AG09309 (cell line): Measurements from ENCODE around the gene ARSA.

Experiments used
- DNase-seq: peaks from one replicate; pipeline ENCODE4 v3.0.0-alpha.2; 2010; ENCODE audit warnings: low read depth
- H3K4me3 ChIP-seq: 2 replicates; pipeline ENCODE4 v1.5.1; 2011; ENCODE audit warnings: mild to moderate bottlenecking, low read depth, low read length, moderate library complexity; ENCODE audit not compliant: control insufficient read depth
- TF ChIP-seq, protein P1 (sequence below): IDR thresholded peaks from 2 replicates; pipeline ENCODE4 v1.5.1; 2011; ENCODE audit warnings: mild to moderate bottlenecking, low read depth, low read length, inconsistent platforms; ENCODE audit not compliant: insufficient read depth, control insufficient read depth; ENCODE audit errors: missing control alignments

Gene ARSA

DNA sequence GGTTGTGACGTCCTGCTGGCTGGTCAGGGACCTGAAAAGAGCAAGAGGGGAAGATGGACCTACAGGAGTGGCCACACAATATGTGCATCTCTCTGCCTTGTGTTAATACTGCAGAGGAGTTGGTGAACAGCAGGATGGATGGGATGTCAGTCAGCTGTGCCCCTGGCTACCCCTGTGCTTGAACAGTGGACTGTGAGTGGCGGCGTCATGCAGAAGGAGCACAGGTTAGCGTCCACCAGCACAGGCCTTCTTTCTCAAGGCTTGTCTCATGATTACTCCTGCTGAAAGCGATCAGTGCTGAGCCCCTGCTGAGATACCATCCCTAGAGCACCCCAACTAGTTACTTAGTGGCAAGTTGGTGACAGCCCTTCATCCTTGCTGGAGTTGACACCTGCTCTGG lies 41.5 kb downstream of the ARSA start:
- no peak overlapping the region for H3K4me3 ChIP-seq
- TF ChIP-seq, protein P1, sequence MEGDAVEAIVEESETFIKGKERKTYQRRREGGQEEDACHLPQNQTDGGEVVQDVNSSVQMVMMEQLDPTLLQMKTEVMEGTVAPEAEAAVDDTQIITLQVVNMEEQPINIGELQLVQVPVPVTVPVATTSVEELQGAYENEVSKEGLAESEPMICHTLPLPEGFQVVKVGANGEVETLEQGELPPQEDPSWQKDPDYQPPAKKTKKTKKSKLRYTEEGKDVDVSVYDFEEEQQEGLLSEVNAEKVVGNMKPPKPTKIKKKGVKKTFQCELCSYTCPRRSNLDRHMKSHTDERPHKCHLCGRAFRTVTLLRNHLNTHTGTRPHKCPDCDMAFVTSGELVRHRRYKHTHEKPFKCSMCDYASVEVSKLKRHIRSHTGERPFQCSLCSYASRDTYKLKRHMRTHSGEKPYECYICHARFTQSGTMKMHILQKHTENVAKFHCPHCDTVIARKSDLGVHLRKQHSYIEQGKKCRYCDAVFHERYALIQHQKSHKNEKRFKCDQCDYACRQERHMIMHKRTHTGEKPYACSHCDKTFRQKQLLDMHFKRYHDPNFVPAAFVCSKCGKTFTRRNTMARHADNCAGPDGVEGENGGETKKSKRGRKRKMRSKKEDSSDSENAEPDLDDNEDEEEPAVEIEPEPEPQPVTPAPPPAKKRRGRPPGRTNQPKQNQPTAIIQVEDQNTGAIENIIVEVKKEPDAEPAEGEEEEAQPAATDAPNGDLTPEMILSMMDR, result no peak
- DNase-seq, result no peak

DNA sequence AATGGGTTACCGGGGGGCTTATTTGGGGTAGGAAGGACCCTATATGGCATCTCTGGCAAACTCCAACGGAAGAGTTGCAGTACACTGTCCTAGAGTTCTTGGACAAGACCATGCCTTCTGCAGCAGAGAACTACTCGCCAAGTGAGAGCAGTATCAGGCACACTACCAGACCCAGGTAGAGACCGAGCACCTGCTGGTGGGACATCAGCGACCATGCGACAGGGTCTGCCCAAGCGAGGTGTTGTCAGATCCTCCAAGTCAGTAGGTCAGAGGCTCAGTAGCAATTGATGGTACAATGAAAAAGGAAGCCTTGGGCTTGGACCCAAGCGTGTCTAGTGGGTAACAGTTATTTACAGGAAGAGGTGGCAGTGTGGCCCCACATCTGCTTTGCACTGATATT lies 42.2 kb downstream of the ARSA start:
- DNase-seq, result no peak
- TF ChIP-seq, protein P1, result no peak
- no peak overlapping the region for H3K4me3 ChIP-seq

DNA sequence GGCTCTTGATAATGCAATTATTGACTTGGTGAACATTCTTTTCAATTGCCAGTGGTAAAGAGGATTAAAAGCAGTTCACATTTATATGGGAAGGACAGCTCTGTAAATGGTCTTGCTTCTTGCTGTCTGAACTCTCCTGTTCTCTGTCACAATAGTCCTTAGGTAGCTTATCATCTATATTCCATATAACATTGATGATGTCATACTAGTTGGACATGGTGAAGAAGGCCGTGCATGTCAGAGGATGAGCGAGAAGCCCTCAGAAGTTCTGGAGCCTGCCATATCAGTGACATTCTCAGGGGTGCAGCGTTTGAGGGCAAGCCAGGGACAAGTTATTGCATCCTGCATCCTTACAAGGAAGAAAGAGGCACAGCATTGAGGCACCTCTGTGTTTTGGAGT lies 42.7 kb downstream of the ARSA start:
- TF ChIP-seq, protein P1, result no peak
- no peak for DNase-seq

DNA sequence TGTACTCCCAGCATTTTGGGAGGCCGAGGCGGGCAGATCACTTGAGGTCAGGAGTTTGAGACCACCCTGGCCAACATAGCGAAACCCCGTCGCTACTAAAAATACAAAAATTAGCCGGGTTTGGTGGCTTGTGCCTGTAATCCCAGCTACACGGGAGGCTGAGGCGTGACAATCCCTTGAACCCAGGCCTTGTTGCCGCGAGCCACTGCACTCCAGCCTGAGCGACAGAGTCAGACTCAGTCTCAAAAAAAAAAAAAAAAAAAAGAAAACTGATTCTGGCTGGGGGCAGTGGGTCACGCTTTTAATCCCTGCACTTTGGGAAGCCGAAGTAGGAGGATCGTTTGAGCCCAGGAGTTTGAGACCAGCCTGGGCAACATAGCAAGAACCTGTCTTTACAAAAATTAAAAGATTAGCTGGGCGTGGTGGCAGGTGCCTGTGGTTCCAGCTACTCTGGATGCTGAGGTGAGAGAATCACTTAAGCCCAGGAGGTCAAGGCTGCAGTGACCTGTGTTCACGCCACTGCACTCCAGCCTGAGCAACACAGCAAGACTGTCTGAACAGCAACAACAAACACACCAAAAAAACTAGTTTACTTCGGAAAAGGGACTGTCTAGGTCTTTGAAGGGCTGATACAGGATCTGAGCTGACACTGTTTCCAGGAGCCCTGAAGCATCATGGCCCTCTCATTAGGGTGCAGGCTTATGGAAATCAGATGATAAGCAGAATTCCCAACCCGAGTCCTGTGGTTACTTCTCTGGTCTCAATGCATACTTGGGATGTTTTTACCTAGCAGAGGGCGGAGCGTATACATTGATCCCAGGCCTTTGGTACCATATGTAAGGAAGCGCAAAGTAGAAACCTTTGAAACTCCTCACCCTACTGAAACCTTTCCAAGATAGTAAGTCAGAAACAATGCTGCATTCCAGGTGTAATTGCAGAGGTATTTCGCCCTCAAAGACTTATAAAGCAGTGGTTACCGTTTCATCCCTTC lies 43.6 kb downstream of the ARSA start:
- no peak overlapping the region for H3K4me3 ChIP-seq
- TF ChIP-seq, protein P1, result no peak

More for the DNA sequence above, 42.7 kb downstream of the ARSA start:
- no peak overlapping the region for H3K4me3 ChIP-seq

DNA sequence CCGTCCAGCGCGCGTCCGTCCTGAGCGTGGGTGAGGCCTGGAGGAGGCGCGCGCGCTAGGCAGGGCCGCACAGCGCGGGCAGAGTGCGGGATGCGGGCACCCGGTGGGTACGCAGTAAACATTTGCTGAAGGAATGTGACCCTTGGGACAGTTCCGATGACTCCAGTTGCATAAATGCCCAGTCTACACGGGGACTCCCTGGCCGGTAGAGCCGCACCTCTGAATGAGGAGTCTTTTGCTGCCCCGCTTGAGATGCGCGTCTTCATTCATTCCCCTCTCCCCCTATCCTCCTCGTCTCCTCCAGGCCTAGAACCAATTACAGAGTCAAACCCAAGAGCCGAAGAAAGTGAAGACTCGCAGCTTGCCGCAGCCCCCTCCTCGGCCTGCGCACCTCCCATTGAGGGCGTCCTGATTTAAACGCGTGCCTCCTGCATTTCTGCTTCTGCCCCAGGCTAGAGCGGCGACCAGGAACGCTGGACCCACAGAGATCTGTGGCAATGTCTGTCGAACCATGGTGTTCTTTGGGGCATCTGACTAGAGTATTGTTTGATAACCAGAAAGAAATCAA lies 44.6 kb downstream of the ARSA start:
- TF ChIP-seq, protein P1, result no peak
- peak overlapping the region; percentile 60 for H3K4me3 ChIP-seq
- no peak for DNase-seq

More for the DNA sequence above, 43.6 kb downstream of the ARSA start:
- DNase-seq, result no peak

DNA sequence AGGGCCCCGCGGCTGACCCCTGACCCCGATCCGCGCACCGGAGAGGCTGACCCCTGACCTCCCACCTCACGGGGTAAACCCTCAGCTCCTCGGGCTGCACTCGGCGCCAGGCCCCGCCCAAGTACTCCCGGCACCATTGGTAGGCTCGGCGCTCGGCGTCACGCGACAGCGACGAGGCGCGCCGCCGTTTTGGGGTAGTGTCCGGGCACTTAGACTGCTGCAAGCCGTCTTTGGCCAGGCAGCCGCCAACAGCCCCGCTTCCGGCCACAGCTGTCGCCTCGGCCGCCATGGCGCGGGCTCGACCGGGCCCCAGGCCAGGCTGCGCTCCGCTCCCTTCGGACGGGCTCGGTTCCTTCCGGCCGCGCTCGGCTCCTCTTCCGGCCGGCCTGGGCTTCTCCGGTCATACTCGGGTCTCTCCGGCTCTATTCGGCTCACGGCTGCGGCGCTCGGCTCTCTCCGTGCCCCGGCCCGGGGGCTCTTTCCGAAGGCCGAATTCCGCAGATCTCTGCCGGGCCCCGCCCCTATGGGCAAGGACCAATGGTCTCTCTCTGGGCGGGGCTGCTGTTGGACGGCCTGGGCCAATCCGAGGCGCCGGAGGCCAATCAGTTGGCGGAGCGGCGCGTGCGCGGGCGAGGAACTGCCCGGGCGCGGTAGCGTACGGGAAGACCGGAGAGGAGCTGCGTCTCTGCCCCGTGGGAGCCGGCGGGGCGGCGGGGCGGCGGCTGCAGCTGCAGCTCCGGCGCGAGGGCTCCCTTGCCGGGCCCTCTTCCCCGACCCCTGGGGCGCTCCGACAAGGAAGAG lies 45.3 kb downstream of the ARSA start, which contains the start of gene CHKB:
Gene CHKB, minus strand, starts transcription at position 357 of the 801 bp plus-strand sequence. Its CDS starts 68 bp downstream, at position 289.
- TF ChIP-seq, protein P1, result no peak

More for the DNA sequence above, 45.3 kb downstream of the ARSA start, which contains the start of gene CHKB:
- peak within 1 kb of the TSS; percentile 78 for H3K4me3 ChIP-seq
- peak; percentile 85 for DNase-seq
